ENCODE results near the gene MCHR1.

GRCh38 chr22:40653361-40653760, 25.9 kb upstream of the MCHR1 start:
- TF ChIP-seq CTCF (IDR thresholded peaks at IDR 0.05; ENCODE audit: low read depth, low read length, poor library complexity, severe bottlenecking) (no peak), EZH2phosphoT487 (IDR thresholded peaks at IDR 0.05; ENCODE audit: borderline replicate concordance, low read length) (no peak)

Measured in DOHH2 (cell line).